ENCODE measurements around the gene PEX11B.

- no peak for TF ChIP-seq GATA2 (IDR thresholded peaks at IDR 0.05; ENCODE audit: low read depth, low read length)
- TF ChIP-seq GATA3 (IDR thresholded peaks at IDR 0.05; ENCODE audit: low read depth, low read length): no peak
These were observed 35.3 kb upstream of the PEX11B start for GRCh38 chr1:145953861-145954260.
